ENCODE data around the gene SERPING1.

SERPING1 gene

DNA sequence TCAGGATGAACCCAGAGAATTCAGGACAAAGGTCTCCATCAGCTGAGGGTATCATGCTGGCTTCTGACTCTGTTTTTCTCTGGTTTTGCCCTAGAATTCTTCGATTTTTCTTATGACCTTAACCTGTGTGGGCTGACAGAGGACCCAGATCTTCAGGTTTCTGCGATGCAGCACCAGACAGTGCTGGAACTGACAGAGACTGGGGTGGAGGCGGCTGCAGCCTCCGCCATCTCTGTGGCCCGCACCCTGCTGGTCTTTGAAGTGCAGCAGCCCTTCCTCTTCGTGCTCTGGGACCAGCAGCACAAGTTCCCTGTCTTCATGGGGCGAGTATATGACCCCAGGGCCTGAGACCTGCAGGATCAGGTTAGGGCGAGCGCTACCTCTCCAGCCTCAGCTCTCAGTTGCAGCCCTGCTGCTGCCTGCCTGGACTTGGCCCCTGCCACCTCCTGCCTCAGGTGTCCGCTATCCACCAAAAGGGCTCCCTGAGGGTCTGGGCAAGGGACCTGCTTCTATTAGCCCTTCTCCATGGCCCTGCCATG lies 16.8 kb downstream of the SERPING1 start:
- Histone ChIP-seq H3K36me3 (ENCODE audit: control insufficient read depth, insufficient read depth, low read length) (no peaks in the 10 kb centered on the region), H3K4me3 (replicated peaks; ENCODE audit: low read depth, low read length) (no peak overlapping the region), H3K27me3 (replicated peaks; ENCODE audit: control insufficient read depth, insufficient read depth, low read length) (no peaks in the 10 kb centered on the region; the same call in 1 of the 2 replicates)
- no peak for DNase-seq (ENCODE audit: extremely low read depth, insufficient read length)
- TF ChIP-seq, protein P1, sequence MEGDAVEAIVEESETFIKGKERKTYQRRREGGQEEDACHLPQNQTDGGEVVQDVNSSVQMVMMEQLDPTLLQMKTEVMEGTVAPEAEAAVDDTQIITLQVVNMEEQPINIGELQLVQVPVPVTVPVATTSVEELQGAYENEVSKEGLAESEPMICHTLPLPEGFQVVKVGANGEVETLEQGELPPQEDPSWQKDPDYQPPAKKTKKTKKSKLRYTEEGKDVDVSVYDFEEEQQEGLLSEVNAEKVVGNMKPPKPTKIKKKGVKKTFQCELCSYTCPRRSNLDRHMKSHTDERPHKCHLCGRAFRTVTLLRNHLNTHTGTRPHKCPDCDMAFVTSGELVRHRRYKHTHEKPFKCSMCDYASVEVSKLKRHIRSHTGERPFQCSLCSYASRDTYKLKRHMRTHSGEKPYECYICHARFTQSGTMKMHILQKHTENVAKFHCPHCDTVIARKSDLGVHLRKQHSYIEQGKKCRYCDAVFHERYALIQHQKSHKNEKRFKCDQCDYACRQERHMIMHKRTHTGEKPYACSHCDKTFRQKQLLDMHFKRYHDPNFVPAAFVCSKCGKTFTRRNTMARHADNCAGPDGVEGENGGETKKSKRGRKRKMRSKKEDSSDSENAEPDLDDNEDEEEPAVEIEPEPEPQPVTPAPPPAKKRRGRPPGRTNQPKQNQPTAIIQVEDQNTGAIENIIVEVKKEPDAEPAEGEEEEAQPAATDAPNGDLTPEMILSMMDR (IDR thresholded peaks at IDR 0.05; ENCODE audit: insufficient read depth, low read length, poor library complexity, severe bottlenecking): no peak

DNA sequence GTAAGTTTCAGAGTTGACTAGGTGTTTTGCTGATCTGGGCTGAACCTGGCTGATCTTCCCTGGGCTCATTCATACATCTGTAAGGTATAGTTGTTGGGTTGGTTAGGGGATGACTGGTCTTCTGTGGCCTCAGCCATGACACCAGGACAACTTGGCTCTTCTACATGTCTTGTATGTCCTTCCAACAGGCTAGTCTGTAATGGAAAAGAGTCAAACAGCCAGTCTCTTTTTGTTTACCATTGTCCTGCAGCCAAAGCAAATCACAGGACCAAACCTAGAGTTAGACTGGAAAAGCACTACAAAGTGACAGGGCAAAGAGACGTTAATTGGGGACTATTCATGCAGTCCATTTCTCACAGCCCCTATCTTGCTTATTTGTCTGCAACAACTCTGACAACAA lies 17.8 kb downstream of the SERPING1 start:
- Histone ChIP-seq H3K4me3 (replicated peaks; ENCODE audit: low read depth, low read length) (no peak overlapping the region), H3K27me3 (replicated peaks; ENCODE audit: control insufficient read depth, insufficient read depth, low read length) (no peaks in the 10 kb centered on the region; the same call in 1 of the 2 replicates), H3K36me3 (ENCODE audit: control insufficient read depth, insufficient read depth, low read length) (no peaks in the 10 kb centered on the region)
- TF ChIP-seq, protein P1 (IDR thresholded peaks at IDR 0.05; ENCODE audit: insufficient read depth, low read length, poor library complexity, severe bottlenecking): no peak
- DNase-seq (ENCODE audit: extremely low read depth, insufficient read length): no peak

GRCh38 chr11:57616595-57616994 lies 19.1 kb downstream of the SERPING1 start:
- DNase-seq (ENCODE audit: extremely low read depth, insufficient read length): no peak
- no peak overlapping the region for H3K4me3 ChIP-seq (replicated peaks; ENCODE audit: low read depth, low read length)
- no peaks in the 10 kb centered on the region; the same call in 1 of the 2 replicates for H3K27me3 ChIP-seq (replicated peaks; ENCODE audit: control insufficient read depth, insufficient read depth, low read length)
- TF ChIP-seq, protein P1 (IDR thresholded peaks at IDR 0.05; ENCODE audit: insufficient read depth, low read length, poor library complexity, severe bottlenecking): no peak
- no peaks in the 10 kb centered on the region for H3K36me3 ChIP-seq (ENCODE audit: control insufficient read depth, insufficient read depth, low read length)

- Histone ChIP-seq H3K36me3 (ENCODE audit: control insufficient read depth, insufficient read depth, low read length) (no peaks in the 10 kb centered on the region), H3K4me3 (replicated peaks; ENCODE audit: low read depth, low read length) (no peak overlapping the region), H3K27me3 (replicated peaks; ENCODE audit: control insufficient read depth, insufficient read depth, low read length) (no peaks in the 10 kb centered on the region)
- TF ChIP-seq, protein P1 (IDR thresholded peaks at IDR 0.05; ENCODE audit: insufficient read depth, low read length, poor library complexity, severe bottlenecking): no peak
- DNase-seq (ENCODE audit: extremely low read depth, insufficient read length): no peak
Measured at GRCh38 chr11:57618438-57618837, 21.0 kb downstream of the SERPING1 start.

DNA sequence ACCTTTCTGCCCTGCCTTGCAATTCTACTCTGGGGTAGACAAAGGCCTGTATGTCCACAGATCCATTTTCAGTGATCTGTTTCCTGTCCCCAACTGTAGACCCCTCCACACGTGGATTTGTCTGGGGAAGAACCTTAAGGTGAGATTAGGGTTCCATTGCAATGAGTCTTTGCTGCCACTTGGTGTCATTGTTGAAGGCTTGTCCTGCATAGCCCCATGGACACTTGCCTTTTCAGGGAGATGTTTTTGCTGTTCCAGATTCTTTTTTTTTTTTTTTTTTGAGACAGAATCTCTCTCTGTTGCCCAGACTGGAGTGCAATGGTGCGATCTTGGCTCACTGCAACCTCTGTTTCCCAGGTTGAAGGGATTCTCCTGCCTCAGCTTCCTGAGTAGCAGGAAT lies 21.8 kb downstream of the SERPING1 start:
- no peaks in the 10 kb centered on the region for H3K27me3 ChIP-seq (replicated peaks; ENCODE audit: control insufficient read depth, insufficient read depth, low read length)
- TF ChIP-seq, protein P1 (IDR thresholded peaks at IDR 0.05; ENCODE audit: insufficient read depth, low read length, poor library complexity, severe bottlenecking): peak; percentile 16
- no peaks in the 10 kb centered on the region for H3K36me3 ChIP-seq (ENCODE audit: control insufficient read depth, insufficient read depth, low read length)
- H3K4me3 ChIP-seq (replicated peaks; ENCODE audit: low read depth, low read length): no peak overlapping the region
- no peak for DNase-seq (ENCODE audit: extremely low read depth, insufficient read length)

- H3K4me3 ChIP-seq (replicated peaks; ENCODE audit: low read depth, low read length): no peak overlapping the region
- no peak for DNase-seq (ENCODE audit: extremely low read depth, insufficient read length)
- TF ChIP-seq, protein P1 (IDR thresholded peaks at IDR 0.05; ENCODE audit: insufficient read depth, low read length, poor library complexity, severe bottlenecking): no peak
Measured at GRCh38 chr11:57620467-57620866, 23.0 kb downstream of the SERPING1 start.

More at GRCh38 chr11:57620467-57620866, 23.0 kb downstream of the SERPING1 start:
- Histone ChIP-seq H3K36me3 (ENCODE audit: control insufficient read depth, insufficient read depth, low read length) (no peaks in the 10 kb centered on the region), H3K27me3 (replicated peaks; ENCODE audit: control insufficient read depth, insufficient read depth, low read length) (no peaks in the 10 kb centered on the region)
